HK-2 (cell line): Measurements from ENCODE around the gene HOXD4.

Experiments
- DNase-seq: peaks from one replicate; pipeline ENCODE4 v3.0.0-alpha.2; 2018; ENCODE audit not compliant: unreplicated experiment

HOXD4 gene

GRCh38 chr2:176156807-176157498, 5.6 kb downstream of the HOXD4 start, which contains the start of gene HOXD3:
TSS of gene HOXD3 (plus strand) at chr2:176157307. CDS start at chr2:176169115, 11,808 bp downstream.
- DNase-seq: no peak

- DNase-seq: no peak
Observed at GRCh38 chr2:176157499-176158185, 6.3 kb downstream of the HOXD4 start.

GRCh38 chr2:176158186-176158591, 6.8 kb downstream of the HOXD4 start:
- no peak for DNase-seq

- DNase-seq: no peak
Observed at GRCh38 chr2:176158855-176159662, 7.7 kb downstream of the HOXD4 start.

GRCh38 chr2:176159663-176160250, 8.4 kb downstream of the HOXD4 start:
- DNase-seq: no peak

- DNase-seq: no peak
Observed at GRCh38 chr2:176160251-176160985, 9.1 kb downstream of the HOXD4 start.

- no peak for DNase-seq
Observed at GRCh38 chr2:176160986-176161824, 9.9 kb downstream of the HOXD4 start.

- DNase-seq: no peak
Observed at GRCh38 chr2:176161825-176162626, 10.7 kb downstream of the HOXD4 start.

GRCh38 chr2:176162911-176163671, 11.7 kb downstream of the HOXD4 start:
- DNase-seq: no peak

GRCh38 chr2:176163672-176164056, 12.3 kb downstream of the HOXD4 start:
- DNase-seq: no peak

- DNase-seq: no peak
Observed at GRCh38 chr2:176164201-176164600, 12.9 kb downstream of the HOXD4 start.

GRCh38 chr2:176164611-176165369, 13.4 kb downstream of the HOXD4 start:
- no peak for DNase-seq

- no peak for DNase-seq
Observed at GRCh38 chr2:176165370-176166050, 14.2 kb downstream of the HOXD4 start.

- no peak for DNase-seq
Observed at GRCh38 chr2:176166272-176166671, 14.9 kb downstream of the HOXD4 start.

GRCh38 chr2:176167398-176167797, 16.0 kb downstream of the HOXD4 start:
- DNase-seq: no peak

GRCh38 chr2:176169181-176169580, 17.8 kb downstream of the HOXD4 start:
- no peak for DNase-seq

- no peak for DNase-seq
Observed at GRCh38 chr2:176169711-176170110, 18.4 kb downstream of the HOXD4 start.
